Measurements from ENCODE around the gene CHRNB4.

CHRNB4 gene

GRCh38 chr15:78651930-78652615 lies 11.1 kb upstream of the CHRNB4 start:
- ATAC-seq = no peak

GRCh38 chr15:78651007-78651406 lies 10.0 kb upstream of the CHRNB4 start:
- no peak for ATAC-seq
- TF ChIP-seq RARB (CRISPR knock-in tag; IDR thresholded peaks at IDR 0.05) (no peak), SNAI2 (CRISPR knock-in tag; IDR thresholded peaks at IDR 0.05) (no peak), ISL1 (CRISPR knock-in tag; IDR thresholded peaks at IDR 0.05) (no peak), TSHZ2 (CRISPR knock-in tag; IDR thresholded peaks at IDR 0.05) (no peak), BACH2 (CRISPR knock-in tag; IDR thresholded peaks at IDR 0.05; ENCODE audit: borderline replicate concordance) (no peak), CSDC2 (CRISPR knock-in tag; IDR thresholded peaks at IDR 0.05) (no peak), PATZ1 (CRISPR knock-in tag; IDR thresholded peaks at IDR 0.05; ENCODE audit: borderline replicate concordance) (no peak), ZFP3 (CRISPR knock-in tag; IDR thresholded peaks at IDR 0.05) (no peak), TOX (CRISPR knock-in tag; IDR thresholded peaks at IDR 0.05; ENCODE audit: borderline replicate concordance) (no peak), CSRNP3 (CRISPR knock-in tag; IDR thresholded peaks at IDR 0.05) (no peak), ZNF70 (CRISPR knock-in tag; IDR thresholded peaks at IDR 0.05) (no peak), CREB5 (CRISPR knock-in tag; IDR thresholded peaks at IDR 0.05; ENCODE audit: low read depth) (no peak), ZNF565 (CRISPR knock-in tag; conservative IDR thresholded peaks at IDR 0.05; ENCODE audit: low read depth) (no peak), OSR1 (CRISPR knock-in tag; IDR thresholded peaks at IDR 0.05) (no peak), GLIS3 (CRISPR knock-in tag; IDR thresholded peaks at IDR 0.05) (no peak), ZC3H10 (CRISPR knock-in tag; IDR thresholded peaks at IDR 0.05) (no peak)

More at GRCh38 chr15:78651930-78652615, 11.1 kb upstream of the CHRNB4 start:
- no peak for TF ChIP-seq PPARA (CRISPR knock-in tag; IDR thresholded peaks at IDR 0.05; ENCODE audit: borderline replicate concordance)
- no peak for TF ChIP-seq ZNF565 (CRISPR knock-in tag; conservative IDR thresholded peaks at IDR 0.05; ENCODE audit: low read depth)
- no peak for TF ChIP-seq BACH2 (CRISPR knock-in tag; IDR thresholded peaks at IDR 0.05; ENCODE audit: borderline replicate concordance)
- no peak for TF ChIP-seq CREB5 (CRISPR knock-in tag; IDR thresholded peaks at IDR 0.05; ENCODE audit: low read depth)
- no peak for TF ChIP-seq TOX (CRISPR knock-in tag; IDR thresholded peaks at IDR 0.05; ENCODE audit: borderline replicate concordance)
- no peak for TF ChIP-seq POU6F1 (CRISPR knock-in tag; IDR thresholded peaks at IDR 0.05; ENCODE audit: borderline replicate concordance, low read depth)
- TF ChIP-seq TSHZ2 (CRISPR knock-in tag; IDR thresholded peaks at IDR 0.05) = no peak
